SU-DHL-6 (cell line): ENCODE measurements around the gene DNAJC10.

Experiments
- H2AFZ ChIP-seq: fragments of 200-600 bp; sonication (generic); 2 replicates; pipeline ENCODE4 v1.6.1; 2014; ENCODE audit warnings: low read depth, mild to moderate bottlenecking, moderate library complexity, mixed read lengths, antibody characterized with exemption, low read length; ENCODE audit not compliant: severe bottlenecking
- H3F3A ChIP-seq: fragments of 200-600 bp; shearing (Covaris generic); 2 replicates; pipeline ENCODE4 v1.6.0; 2016; ENCODE audit warnings: antibody characterized with exemption, mild to moderate bottlenecking; ENCODE audit not compliant: insufficient read depth
- H3K27ac ChIP-seq: fragments of 200-600 bp; sonication (generic); 2 replicates; pipeline ENCODE4 v1.5.1; 2016; ENCODE audit warnings: low read depth, mild to moderate bottlenecking, low read length, moderate library complexity, mixed read lengths
- H3K27me3 ChIP-seq: fragments of 200-600 bp; sonication (generic), shearing (Covaris generic); 2 replicates; pipeline ENCODE4 v1.6.0; 2014; ENCODE audit warnings: mild to moderate bottlenecking, low read length
- H3K36me3 ChIP-seq: fragments of 200-600 bp; sonication (generic); 2 replicates; pipeline ENCODE4 v1.6.1; 2014; ENCODE audit warnings: mild to moderate bottlenecking, low read length, mixed read lengths
- H3K4me2 ChIP-seq: fragments of 300-600, 200-600 bp; shearing (Covaris generic), sonication (generic); 2 replicates; pipeline ENCODE4 v1.6.0; 2014; ENCODE audit warnings: low read length, low read depth, mild to moderate bottlenecking; ENCODE audit not compliant: poor library complexity, severe bottlenecking
- H3K4me3 ChIP-seq: fragments of 200-600 bp; sonication (generic); 2 replicates; pipeline ENCODE4 v1.5.1; 2014; ENCODE audit warnings: antibody characterized with exemption, low read length, mild to moderate bottlenecking, mixed read lengths; ENCODE audit not compliant: insufficient read depth, poor library complexity, severe bottlenecking
- H3K79me2 ChIP-seq: fragments of 200-600 bp; sonication (generic); 2 replicates; pipeline ENCODE4 v1.6.1; 2014; ENCODE audit warnings: mild to moderate bottlenecking, low read length, moderate library complexity; ENCODE audit not compliant: insufficient read depth
- H3K9ac ChIP-seq: fragments of 200-600 bp; sonication (generic); 2 replicates; pipeline ENCODE4 v1.7.0; 2014; ENCODE audit warnings: mild to moderate bottlenecking, low read length
- H3K9me2 ChIP-seq: fragments of 200-600 bp; sonication (generic); replicated peaks from 2 replicates; pipeline ENCODE4 v1.6.1; 2014; ENCODE audit warnings: low read length; ENCODE audit not compliant: insufficient read depth
- H3K9me3 ChIP-seq: fragments of 200-600 bp; sonication (generic); 2 replicates; pipeline ENCODE4 v1.6.1; 2014; ENCODE audit warnings: low read length, mixed read lengths; ENCODE audit not compliant: insufficient read depth
- H4K20me1 ChIP-seq: fragments of 200-600 bp; sonication (generic); 2 replicates; pipeline ENCODE4 v1.6.1; 2014; ENCODE audit warnings: low read depth, mild to moderate bottlenecking, antibody characterized with exemption, low read length, moderate library complexity, mixed read lengths
- EZH2phosphoT487 ChIP-seq: fragments of 200-600 bp; sonication (generic), shearing (Covaris generic); conservative IDR thresholded peaks from 2 replicates; pipeline ENCODE4 v1.6.1; 2018; ENCODE audit warnings: mild to moderate bottlenecking, antibody characterized with exemption, low read length, moderate library complexity, mixed read lengths
- TF ChIP-seq, protein P1 (sequence below): fragments of 200-600 bp; sonication (generic); IDR thresholded peaks from one replicate; pipeline ENCODE4 v1.5.1; 2017; ENCODE audit warnings: antibody characterized with exemption, mild to moderate bottlenecking, low read length, moderate library complexity; ENCODE audit not compliant: insufficient read depth, poor library complexity, severe bottlenecking

DNAJC10 gene

DNA sequence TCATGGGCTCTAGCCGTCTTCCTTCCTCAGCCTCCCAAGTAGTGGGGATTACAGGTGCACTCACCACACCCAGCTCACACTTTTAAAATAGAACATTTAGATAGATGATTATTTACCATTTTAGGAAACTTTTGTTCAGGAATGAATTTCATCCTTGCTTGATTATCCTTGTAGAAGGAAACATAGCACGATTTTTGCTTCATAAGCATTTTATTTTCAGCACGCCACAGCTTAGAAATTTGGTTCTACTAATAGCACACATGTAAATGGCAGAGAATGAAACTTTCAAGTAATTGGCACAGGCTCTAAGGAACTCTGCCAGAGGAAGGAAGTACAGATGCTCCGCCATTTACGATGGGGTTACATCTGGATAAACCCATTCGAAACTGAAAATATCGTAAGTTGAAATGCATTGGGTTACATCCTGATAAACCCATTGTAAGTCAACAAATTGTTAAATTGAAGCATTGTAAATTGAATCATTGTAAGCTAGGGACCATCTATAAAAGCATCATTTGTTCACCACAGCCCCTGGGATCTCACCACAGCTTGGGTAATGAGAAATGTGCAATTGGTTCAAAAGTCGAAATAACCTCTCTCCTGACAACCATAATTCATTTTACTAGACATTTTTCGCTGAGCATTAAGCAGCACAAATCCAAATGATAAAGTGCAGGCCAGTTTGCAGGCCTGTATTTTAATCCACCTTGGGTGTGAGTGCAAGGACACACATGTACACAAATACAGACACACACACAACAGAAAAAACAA, 117.2 kb downstream of the DNAJC10 start:
- no peak overlapping the region for H3K4me2 ChIP-seq
- H2AFZ ChIP-seq = no peak overlapping the region

DNA sequence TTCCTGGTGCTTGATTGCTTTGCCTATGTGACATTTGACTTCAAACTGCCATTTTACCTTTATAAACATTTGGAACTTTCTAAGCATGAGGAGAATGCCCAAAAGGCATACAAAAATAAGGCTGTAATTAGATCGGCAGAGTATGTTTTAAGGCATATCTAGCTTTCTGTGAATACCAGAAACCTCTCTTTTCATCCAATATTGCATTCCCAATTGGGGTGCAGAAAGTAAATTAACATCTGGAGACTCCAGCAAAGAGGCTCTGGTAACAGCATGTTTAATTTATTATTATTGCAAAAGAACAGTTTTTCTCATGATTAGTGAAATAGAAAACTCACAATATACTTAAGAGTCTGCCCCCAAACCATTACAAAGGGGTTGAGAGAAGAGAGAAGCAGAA, 118.2 kb downstream of the DNAJC10 start:
- Histone ChIP-seq H4K20me1 (no peaks in the 10 kb centered on the region), H3F3A (no peaks in the 10 kb centered on the region), H3K9me2 (no peaks in the 10 kb centered on the region), H3K27me3 (no peaks in the 10 kb centered on the region), H3K9ac (no peak overlapping the region), H3K4me3 (no peak overlapping the region), H3K4me2 (no peak overlapping the region), H3K36me3 (no peaks in the 10 kb centered on the region), H3K27ac (no peak overlapping the region), H3K79me2 (no peaks in the 10 kb centered on the region), H3K9me3 (no peaks in the 10 kb centered on the region), H2AFZ (no peak overlapping the region)
- TF ChIP-seq, protein P1, sequence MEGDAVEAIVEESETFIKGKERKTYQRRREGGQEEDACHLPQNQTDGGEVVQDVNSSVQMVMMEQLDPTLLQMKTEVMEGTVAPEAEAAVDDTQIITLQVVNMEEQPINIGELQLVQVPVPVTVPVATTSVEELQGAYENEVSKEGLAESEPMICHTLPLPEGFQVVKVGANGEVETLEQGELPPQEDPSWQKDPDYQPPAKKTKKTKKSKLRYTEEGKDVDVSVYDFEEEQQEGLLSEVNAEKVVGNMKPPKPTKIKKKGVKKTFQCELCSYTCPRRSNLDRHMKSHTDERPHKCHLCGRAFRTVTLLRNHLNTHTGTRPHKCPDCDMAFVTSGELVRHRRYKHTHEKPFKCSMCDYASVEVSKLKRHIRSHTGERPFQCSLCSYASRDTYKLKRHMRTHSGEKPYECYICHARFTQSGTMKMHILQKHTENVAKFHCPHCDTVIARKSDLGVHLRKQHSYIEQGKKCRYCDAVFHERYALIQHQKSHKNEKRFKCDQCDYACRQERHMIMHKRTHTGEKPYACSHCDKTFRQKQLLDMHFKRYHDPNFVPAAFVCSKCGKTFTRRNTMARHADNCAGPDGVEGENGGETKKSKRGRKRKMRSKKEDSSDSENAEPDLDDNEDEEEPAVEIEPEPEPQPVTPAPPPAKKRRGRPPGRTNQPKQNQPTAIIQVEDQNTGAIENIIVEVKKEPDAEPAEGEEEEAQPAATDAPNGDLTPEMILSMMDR = no peak
- TF ChIP-seq EZH2phosphoT487 = no peak

More for the DNA sequence above, 117.2 kb downstream of the DNAJC10 start:
- no peak overlapping the region for H3K27ac ChIP-seq
- no peaks in the 10 kb centered on the region for H3K36me3 ChIP-seq
- no peak overlapping the region for H3K9ac ChIP-seq
- H3K9me3 ChIP-seq = no peaks in the 10 kb centered on the region
- TF ChIP-seq, protein P1 = no peak
- no peaks in the 10 kb centered on the region for H3K27me3 ChIP-seq
- no peak overlapping the region for H3K4me3 ChIP-seq
- no peaks in the 10 kb centered on the region for H3K79me2 ChIP-seq
- H3K9me2 ChIP-seq = no peaks in the 10 kb centered on the region
- no peaks in the 10 kb centered on the region for H3F3A ChIP-seq
- H4K20me1 ChIP-seq = no peaks in the 10 kb centered on the region

DNA sequence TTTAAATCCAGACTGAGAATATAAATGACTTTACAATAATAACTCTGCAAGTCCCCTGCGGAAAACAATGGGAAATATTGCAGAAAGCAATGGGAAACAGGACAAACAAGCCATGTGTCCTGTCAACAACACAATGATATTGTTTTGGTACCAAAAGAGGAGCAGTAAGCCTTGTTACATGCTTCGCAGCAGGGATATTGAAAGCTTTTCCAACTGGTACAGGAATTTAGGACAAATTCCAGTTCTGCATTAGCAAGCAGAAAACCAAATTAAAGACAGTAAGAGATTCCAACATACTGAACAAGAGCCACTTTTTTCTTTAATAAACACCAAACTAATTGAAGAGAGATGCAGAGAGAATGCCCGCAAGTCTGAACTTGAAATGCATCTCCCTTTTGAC, 120.4 kb downstream of the DNAJC10 start:
- no peak overlapping the region for H3K27ac ChIP-seq

More for the DNA sequence above, 120.4 kb downstream of the DNAJC10 start:
- H3K9me3 ChIP-seq = no peaks in the 10 kb centered on the region
- H3K9ac ChIP-seq = no peak overlapping the region
- no peaks in the 10 kb centered on the region for H3K79me2 ChIP-seq
- no peak overlapping the region for H2AFZ ChIP-seq
- no peaks in the 10 kb centered on the region for H3F3A ChIP-seq
- no peak overlapping the region for H3K4me2 ChIP-seq
- H3K27me3 ChIP-seq = no peaks in the 10 kb centered on the region
- TF ChIP-seq, protein P1 = no peak
- no peak for TF ChIP-seq EZH2phosphoT487
- no peak overlapping the region for H3K4me3 ChIP-seq
- H3K9me2 ChIP-seq = no peaks in the 10 kb centered on the region
- no peaks in the 10 kb centered on the region for H4K20me1 ChIP-seq
- H3K36me3 ChIP-seq = no peaks in the 10 kb centered on the region
